Left kidney (tissue), 8 donors: Measurements from ENCODE around the gene ZNF385A. TPM values are rescaled to one million over a fixed set of nuclear protein-coding genes. Genes with fewer than 3 reads are reported as not detected.
A peak's percentile ranks its signal among the peaks of the same experiment; 100 is the strongest.

Source experiments
- DNase-seq: peaks from one replicate; pipeline ENCODE4 v3.0.0-alpha.2; 2013
- long read RNA-seq, 8 donors: transcript quantifications; one replicate each; lab custom pipeline, GENCODE V29; 2026
- polyA plus RNA-seq: library from polyadenylated mRNA; unstranded; fragments of 120-200 nt; gene quantifications from one replicate; pipeline ENCODE4 v1.2.1, GENCODE V29; 2013; ENCODE audit not compliant: insufficient read length

ZNF385A gene
- 10.8 TPM for polyA plus RNA-seq
- long read RNA-seq, donor 1: 0 reads
- long read RNA-seq, donor 2, partial matches to known transcripts: 0 of 1 reads
- long read RNA-seq, donor 2, other reads (novel, unspliced or antisense): 0 of 1 reads
- long read RNA-seq, donor 3: 0 reads
- long read RNA-seq, donor 4: 0 reads
- long read RNA-seq, donor 5: 0 reads
- long read RNA-seq, donor 6, partial matches to known transcripts: 0 of 4 reads
- long read RNA-seq, donor 6, other reads (novel, unspliced or antisense): 0 of 4 reads
- long read RNA-seq, donor 7, partial matches to known transcripts: 14 of 15 reads
- long read RNA-seq, donor 7, other reads (novel, unspliced or antisense): 0 of 15 reads
- long read RNA-seq, donor 8, partial matches to known transcripts: 0 of 2 reads
- long read RNA-seq, donor 8, other reads (novel, unspliced or antisense): 0 of 2 reads

- no peak for DNase-seq
Observed at GRCh38 chr12:54384591-54385041, at the start of gene ZNF385A. Gene ZNF385A, minus strand, starts transcription at chr12:54384733. Its CDS starts 219 bp downstream, at chr12:54384514.

GRCh38 chr12:54432815-54433164, 48.3 kb upstream of the ZNF385A start:
- DNase-seq: no peak

- peak; percentile 59 for DNase-seq
Observed at GRCh38 chr12:54431911-54432814, 47.6 kb upstream of the ZNF385A start.

- no peak for DNase-seq
Observed at GRCh38 chr12:54430471-54431069, 46.0 kb upstream of the ZNF385A start.

GRCh38 chr12:54429014-54429471, 44.5 kb upstream of the ZNF385A start:
- no peak for DNase-seq

- DNase-seq: no peak
Observed at GRCh38 chr12:54428050-54429013, 43.8 kb upstream of the ZNF385A start.

- no peak for DNase-seq
Observed at GRCh38 chr12:54427106-54427505, 42.6 kb upstream of the ZNF385A start.

GRCh38 chr12:54426690-54427089, 42.2 kb upstream of the ZNF385A start:
- DNase-seq: no peak

GRCh38 chr12:54425702-54426101, 41.2 kb upstream of the ZNF385A start:
- DNase-seq: no peak

- DNase-seq: no peak
Observed at GRCh38 chr12:54424224-54424623, 39.7 kb upstream of the ZNF385A start.

GRCh38 chr12:54423816-54424150, 39.2 kb upstream of the ZNF385A start:
- no peak for DNase-seq

- DNase-seq: no peak
Observed at GRCh38 chr12:54421879-54422250, 37.3 kb upstream of the ZNF385A start.

GRCh38 chr12:54421175-54421878, 36.8 kb upstream of the ZNF385A start:
- no peak for DNase-seq

GRCh38 chr12:54420766-54421144, 36.2 kb upstream of the ZNF385A start:
- DNase-seq: no peak

GRCh38 chr12:54419088-54419887, 34.8 kb upstream of the ZNF385A start, which contains the start of gene ITGA5:
Gene ITGA5, minus strand, starts transcription at chr12:54419266. Its CDS starts 68 bp downstream, at chr12:54419198.
- DNase-seq: peak; percentile 60

GRCh38 chr12:54418441-54419087, 34.0 kb upstream of the ZNF385A start:
- DNase-seq: no peak

- DNase-seq: no peak
Observed at GRCh38 chr12:54417712-54418440, 33.3 kb upstream of the ZNF385A start.
